Lower lobe of right lung (tissue), 2 donors: ENCODE results near the gene NSMCE4A. TPM values are rescaled to one million over a fixed set of nuclear protein-coding genes. Genes with fewer than 3 reads are reported as not detected.
A peak's percentile ranks its signal among the peaks of the same experiment; 100 is the strongest.
"Not testable (repeated sequence)": the region's sequence is repeated elsewhere in the genome, so short reads cannot be mapped to it uniquely, and the experiment has no call there.

ENCODE experiments used
- ATAC-seq, 2 donors: fragments of 200-7000 bp; cut with Tn5 transposase; one replicate each; pipeline ENCODE4 v1.9.1; 2020 to 2022; ENCODE audit warnings: mild to moderate bottlenecking in 2 of 2, moderate library complexity in 2 of 2
- DNase-seq: peaks from one replicate; pipeline ENCODE4 v3.0.0-alpha.2; 2020
- H3K27ac ChIP-seq: fragments of 200-600 bp; one replicate; pipeline ENCODE4 v1.8.0; 2022
- H3K27me3 ChIP-seq: fragments of 200-600 bp; one replicate; pipeline ENCODE4 v1.8.0; 2022; ENCODE audit warnings: low read depth
- H3K36me3 ChIP-seq: fragments of 200-600 bp; one replicate; pipeline ENCODE4 v1.8.0; 2022; ENCODE audit warnings: mild to moderate bottlenecking
- H3K4me1 ChIP-seq: fragments of 200-600 bp; one replicate; pipeline ENCODE4 v1.8.0; 2022
- H3K4me3 ChIP-seq: fragments of 200-600 bp; one replicate; pipeline ENCODE4 v1.8.0; 2022; ENCODE audit warnings: mild to moderate bottlenecking
- H3K9me3 ChIP-seq: fragments of 200-600 bp; one replicate; pipeline ENCODE4 v1.8.0; 2022
- CTCF ChIP-seq: fragments of 200-600 bp; IDR thresholded peaks from one replicate; pipeline ENCODE4 v1.8.0; 2022; ENCODE audit warnings: antibody characterized with exemption, mild to moderate bottlenecking
- intact Hi-C: fragments of 100-400 bp; cut with DNase I; formaldehyde crosslinking; loops from one replicate; pipeline ENCODE4 v1.11.0; 2022
- long read RNA-seq: library from polyadenylated mRNA; unstranded; transcript quantifications from one replicate; pipeline ENCODE4 v2.0.0, GENCODE V29; 2021
- total RNA-seq: library from RNA; stranded (reverse); fragmentation: NEBNext Ultra II Directional; extraction: Animal tissue kit (Norgen Biotek cat#: 25700); gene quantifications from one replicate; pipeline ENCODE4 v1.2.1, GENCODE V29; 2021
- donor health status: DM: no; HTN: yes; CAD: no; lungs with severe emphysema.

The NSMCE4A gene
- 37.1 TPM for total RNA-seq
- long read RNA-seq, transcript NSMCE4A-209 (3 exons, 1,345 nt) = minor isoform, 5 of 56 reads
- long read RNA-seq, transcript NSMCE4A-202 (11 exons, 1,394 nt) = major isoform, 27 of 56 reads
- long read RNA-seq, partial matches to known transcripts = 7 of 56 reads
- long read RNA-seq, other reads (novel, unspliced or antisense) = 17 of 56 reads

- ATAC-seq = peak; percentile 94 to 95
These were observed at the start of gene NSMCE4A for GRCh38 chr10:121974535-121975294. TSS of gene NSMCE4A (minus strand) at chr10:121975217. CDS start at chr10:121975165, 52 bp downstream.

GRCh38 chr10:122023257-122023656 is 48.2 kb upstream of the NSMCE4A start:
- DNase-seq, H3K27ac ChIP-seq, H3K4me3 ChIP-seq, H3K27me3 ChIP-seq, H3K36me3 ChIP-seq, H3K9me3 ChIP-seq, ATAC-seq, intact Hi-C loops: not testable (repeated sequence)
- H3K4me1 ChIP-seq = peaks cover 17% of the 10 kb centered on the region

More at GRCh38 chr10:121974535-121975294, at the start of gene NSMCE4A:
- H3K9me3 ChIP-seq = no peaks in the 10 kb centered on the region
- peaks cover 21% of the 10 kb centered on the region for H3K36me3 ChIP-seq
- H3K4me3 ChIP-seq = peak within 1 kb of the TSS; percentile 87
- peak within 1 kb of the TSS; percentile 98 for H3K27ac ChIP-seq
- TF ChIP-seq CTCF = peak; percentile 76
- peak; percentile 87 for DNase-seq
- no peaks in the 10 kb centered on the region for H3K27me3 ChIP-seq
- intact Hi-C loops = no loop called here
- peaks cover 23% of the 10 kb centered on the region for H3K4me1 ChIP-seq

- intact Hi-C loops = no loop called here
- H3K27me3 ChIP-seq = no peaks in the 10 kb centered on the region
- H3K27ac ChIP-seq = no peak overlapping the region
- H3K4me1 ChIP-seq = peaks cover 17% of the 10 kb centered on the region
- DNase-seq (no peak), ATAC-seq (no peak)
- H3K9me3 ChIP-seq = no peaks in the 10 kb centered on the region
- no peak for TF ChIP-seq CTCF
- H3K36me3 ChIP-seq = no peaks in the 10 kb centered on the region
- H3K4me3 ChIP-seq = no peak overlapping the region
These were observed 47.3 kb upstream of the NSMCE4A start for GRCh38 chr10:122022276-122022675.

- peaks cover 17% of the 10 kb centered on the region for H3K4me1 ChIP-seq
- H3K4me3 ChIP-seq = no peak overlapping the region
- ATAC-seq (no peak), DNase-seq (no peak)
- H3K27ac ChIP-seq = no peak overlapping the region
- H3K36me3 ChIP-seq = no peaks in the 10 kb centered on the region
- no peak for TF ChIP-seq CTCF
- H3K27me3 ChIP-seq = no peaks in the 10 kb centered on the region
- no peaks in the 10 kb centered on the region for H3K9me3 ChIP-seq
- intact Hi-C loops = no loop called here
These were observed 46.8 kb upstream of the NSMCE4A start for GRCh38 chr10:122021828-122022227.

GRCh38 chr10:122021379-122021778 is 46.4 kb upstream of the NSMCE4A start:
- DNase-seq (no peak), ATAC-seq (no peak)
- Histone ChIP-seq H3K4me3 (no peak overlapping the region), H3K4me1 (peaks cover 17% of the 10 kb centered on the region), H3K27ac (peak overlapping the region; percentile 6), H3K27me3 (no peaks in the 10 kb centered on the region), H3K36me3 (no peaks in the 10 kb centered on the region), H3K9me3 (no peaks in the 10 kb centered on the region)
- no peak for TF ChIP-seq CTCF
- intact Hi-C loops = no loop called here

- H3K27me3 ChIP-seq = no peaks in the 10 kb centered on the region
- peaks cover 17% of the 10 kb centered on the region for H3K4me1 ChIP-seq
- no peak for DNase-seq
- intact Hi-C loops = no loop called here
- H3K27ac ChIP-seq = peak overlapping the region; percentile 51
- no peak for ATAC-seq
- TF ChIP-seq CTCF = no peak
- H3K4me3 ChIP-seq = no peak overlapping the region
- no peaks in the 10 kb centered on the region for H3K9me3 ChIP-seq
- no peaks in the 10 kb centered on the region for H3K36me3 ChIP-seq
These were observed 45.2 kb upstream of the NSMCE4A start for GRCh38 chr10:122020226-122020625.
